IMR-90 (cell line): ENCODE data around the gene CGNL1. TPM values are rescaled to one million over a fixed set of nuclear protein-coding genes. Genes with fewer than 3 reads are reported as not detected.

Source experiments
- ATAC-seq: fragments of 200-7000 bp; cut with Tn5 transposase; 2 replicates; pipeline ENCODE4 v1.9.1; 2020; ENCODE audit warnings: low read depth, mild to moderate bottlenecking, moderate library complexity
- BruUV-seq: library from RNA; stranded (reverse); fragments of 400-500 nt; replicated peaks from 2 replicates; lab custom pipeline; 2021; lab: Mats Ljungman, UMichigan
- CTCF ChIA-PET: fragments of 300-600 bp; formaldehyde crosslinking; extraction: SDS; loops from one replicate; lab custom pipeline; 2021; ENCODE audit warnings: antibody characterized with exemption; lab: Yijun Ruan, JAX
- POLR2A ChIA-PET: fragments of 300-600 bp; sonication (Branson Sonifier 250); formaldehyde crosslinking; loops from one replicate; lab custom pipeline; 2022; ENCODE audit warnings: antibody characterized with exemption; ENCODE audit not compliant: unreplicated experiment; lab: Charles Lee
- DNase-seq: peaks from one replicate; pipeline ENCODE4 v3.0.0; 2013
- H2AFZ ChIP-seq: replicated peaks from 2 replicates; pipeline ENCODE3; 2013; ENCODE audit warnings: low read length, mild to moderate bottlenecking; ENCODE audit not compliant: poor library complexity
- H2AK5ac ChIP-seq: 2 replicates; pipeline ENCODE4 v1.6.1; 2013; ENCODE audit warnings: low read depth, low read length, inconsistent platforms
- H2AK9ac ChIP-seq: replicated peaks from 2 replicates; pipeline ENCODE3; 2013; ENCODE audit warnings: mild to moderate bottlenecking, low read depth, low read length, moderate library complexity; ENCODE audit not compliant: poor library complexity
- H2BK120ac ChIP-seq: 2 replicates; pipeline ENCODE4 v1.6.1; 2013; ENCODE audit warnings: low read depth, low read length, inconsistent platforms
- H2BK15ac ChIP-seq: 3 replicates; pipeline ENCODE4 v1.6.1; 2013; ENCODE audit warnings: low read depth, low read length, inconsistent platforms
- H2BK20ac ChIP-seq: 2 replicates; pipeline ENCODE4 v1.6.1; 2013; ENCODE audit warnings: low read depth, mild to moderate bottlenecking, inconsistent platforms, low read length, moderate library complexity
- H2BK5ac ChIP-seq: 2 replicates; pipeline ENCODE4 v1.6.1; 2013; ENCODE audit warnings: mild to moderate bottlenecking, low read depth, low read length, inconsistent platforms; ENCODE audit not compliant: poor library complexity, severe bottlenecking
- H3K14ac ChIP-seq: replicated peaks from 2 replicates; pipeline ENCODE4 v1.6.1; 2013; ENCODE audit warnings: low read depth, low read length, inconsistent platforms
- H3K18ac ChIP-seq: 2 replicates; pipeline ENCODE4 v1.6.1; 2013; ENCODE audit warnings: low read depth, low read length, control low read depth
- H3K23ac ChIP-seq: 2 replicates; pipeline ENCODE4 v1.6.1; 2013; ENCODE audit warnings: low read depth, low read length, inconsistent platforms
- H3K27ac ChIP-seq: 2 replicates; pipeline ENCODE4 v1.5.1; 2013; ENCODE audit warnings: mild to moderate bottlenecking, control low read depth, low read length; ENCODE audit not compliant: insufficient read depth
- H3K27me3 ChIP-seq: 2 replicates; pipeline ENCODE4 v1.6.1; 2013; ENCODE audit warnings: low read length; ENCODE audit not compliant: control insufficient read depth, insufficient read depth
- H3K36me3 ChIP-seq: 2 replicates; pipeline ENCODE4 v1.6.1; 2013; ENCODE audit warnings: low read length, mixed read lengths; ENCODE audit not compliant: control insufficient read depth, insufficient read depth
- H3K4ac ChIP-seq: 2 replicates; pipeline ENCODE4 v1.6.1; 2013; ENCODE audit warnings: low read depth, low read length, inconsistent platforms
- H3K4me1 ChIP-seq: 2 replicates; pipeline ENCODE4 v1.6.1; 2013; ENCODE audit warnings: low read length, mixed read lengths; ENCODE audit not compliant: control insufficient read depth, insufficient read depth
- H3K4me2 ChIP-seq: 2 replicates; pipeline ENCODE4 v1.6.1; 2013; ENCODE audit warnings: low read depth, mild to moderate bottlenecking, control low read depth, low read length, moderate library complexity
- H3K4me3 ChIP-seq: 2 replicates; pipeline ENCODE4 v1.5.1; 2013; ENCODE audit warnings: low read depth, mild to moderate bottlenecking, control low read depth, low read length, moderate library complexity; ENCODE audit not compliant: insufficient read depth
- H3K56ac ChIP-seq: 2 replicates; pipeline ENCODE4 v1.6.1; 2013; ENCODE audit warnings: low read length, inconsistent platforms; ENCODE audit not compliant: insufficient read depth; ENCODE audit errors: extremely low read depth
- H3K79me1 ChIP-seq, 2 experiments: 2 replicates each; pipeline ENCODE4 v1.6.1; 2013; ENCODE audit warnings: low read length in 2 of 2, inconsistent platforms in 1 of 2, low read depth in 1 of 2
- H3K9ac ChIP-seq: 2 replicates; pipeline ENCODE4 v1.6.1; 2013; ENCODE audit warnings: low read depth, low read length, control low read depth
- H3K9me1 ChIP-seq: 2 replicates; pipeline ENCODE4 v1.6.1; 2013; ENCODE audit warnings: low read length, inconsistent platforms; ENCODE audit not compliant: insufficient read depth
- H3K9me3 ChIP-seq: 2 replicates; pipeline ENCODE4 v1.6.1; 2013; ENCODE audit warnings: low read length; ENCODE audit not compliant: control insufficient read depth, insufficient read depth
- H4K20me1 ChIP-seq: 2 replicates; pipeline ENCODE4 v1.6.1; 2013; ENCODE audit warnings: low read length, inconsistent platforms; ENCODE audit not compliant: insufficient read depth
- H4K5ac ChIP-seq: 2 replicates; pipeline ENCODE4 v1.6.1; 2013; ENCODE audit warnings: mild to moderate bottlenecking, low read depth, low read length, control low read depth
- H4K8ac ChIP-seq, 2 experiments: 2 replicates each; pipeline ENCODE4 v1.6.1; 2013; ENCODE audit warnings: low read depth in 2 of 2, low read length in 2 of 2, control low read depth in 1 of 2, inconsistent platforms in 1 of 2
- H4K91ac ChIP-seq: 2 replicates; pipeline ENCODE4 v1.6.1; 2013; ENCODE audit warnings: low read depth, low read length, inconsistent platforms; ENCODE audit not compliant: insufficient read depth
- BHLHE40 ChIP-seq: fragments of 150-350 bp; IDR thresholded peaks from 2 replicates; pipeline ENCODE4 v1.6.1; 2016; ENCODE audit warnings: mild to moderate bottlenecking, low read depth, low read length
- CEBPB ChIP-seq: IDR thresholded peaks from 2 replicates; pipeline ENCODE4 v1.6.1; 2012; ENCODE audit warnings: low read depth, low read length, improper control_type of control experiment
- CHD1 ChIP-seq: IDR thresholded peaks from 2 replicates; pipeline ENCODE4 v1.6.1; 2012; ENCODE audit warnings: low read depth, low read length, improper control_type of control experiment
- FOS ChIP-seq: fragments of 150-350 bp; IDR thresholded peaks from 2 replicates; pipeline ENCODE4 v1.6.1; 2016; ENCODE audit warnings: low read depth, low read length
- MAFK ChIP-seq: IDR thresholded peaks from 2 replicates; pipeline ENCODE4 v1.6.1; 2012; ENCODE audit warnings: low read depth, low read length, improper control_type of control experiment
- MAZ ChIP-seq: IDR thresholded peaks from 2 replicates; pipeline ENCODE4 v1.6.1; 2012; ENCODE audit warnings: low read depth, mild to moderate bottlenecking, low read length, improper control_type of control experiment, moderate library complexity, borderline replicate concordance
- MXI1 ChIP-seq: IDR thresholded peaks from 2 replicates; pipeline ENCODE4 v1.6.1; 2012; ENCODE audit warnings: low read depth, mild to moderate bottlenecking, low read length, moderate library complexity, borderline replicate concordance
- NFE2L2 ChIP-seq: fragments of 150-350 bp; IDR thresholded peaks from 2 replicates; pipeline ENCODE4 v1.6.1; 2016; ENCODE audit warnings: low read depth, mild to moderate bottlenecking, low read length
- POLR2A ChIP-seq: IDR thresholded peaks from 2 replicates; pipeline ENCODE4 v1.6.1; 2012; ENCODE audit warnings: mild to moderate bottlenecking, low read depth, low read length
- RAD21 ChIP-seq: IDR thresholded peaks from 2 replicates; pipeline ENCODE4 v1.6.1; 2012; ENCODE audit warnings: low read length, improper control_type of control experiment
- RCOR1 ChIP-seq: IDR thresholded peaks from 2 replicates; pipeline ENCODE4 v1.6.1; 2012; ENCODE audit warnings: mild to moderate bottlenecking, low read length, improper control_type of control experiment; ENCODE audit not compliant: insufficient replicate concordance
- RFX5 ChIP-seq: IDR thresholded peaks from 2 replicates; pipeline ENCODE4 v1.8.0; 2012; ENCODE audit warnings: low read depth, mild to moderate bottlenecking, low read length, moderate library complexity
- SMC3 ChIP-seq: fragments of 150-350 bp; IDR thresholded peaks from 2 replicates; pipeline ENCODE4 v1.6.1; 2016; ENCODE audit warnings: low read depth, mild to moderate bottlenecking, antibody characterized with exemption, low read length, moderate library complexity
- WGBS, 2 experiments: methylation state at CpG; one replicate each; pipeline versions ENCODE4 v1.1.5 to v1.1.7; 2013; ENCODE audit warnings: missing lambda C conversion rate in 2 of 2; ENCODE audit not compliant: insufficient read length in 1 of 2; ENCODE audit errors: extremely low coverage in 2 of 2; 5-methylcytosine and 5-hydroxymethylcytosine counted together
- dilution Hi-C: fragments of 300-500 bp; cut with HindIII; formaldehyde crosslinking; loops from one replicate; pipeline ENCODE4 v1.14.3; 2018; ENCODE audit warnings: low sequenced_read_pairs; ENCODE audit not compliant: unreplicated experiment
- in situ Hi-C: fragments of 300-500 bp; cut with MboI; formaldehyde crosslinking; loops from 3 replicates; pipeline ENCODE4 v1.14.3; 2019; ENCODE audit warnings: low sequenced_read_pairs, inconsistent platforms, mixed read lengths
- intact Hi-C: fragments of 100-400 bp; cut with micrococcal nuclease; formaldehyde crosslinking; loops from 2 replicates; pipeline ENCODE4 v1.10.0; 2022
- polyA plus RNA-seq, 3 experiments: library from polyadenylated mRNA; depleted of rRNA; stranded (reverse); fragments of >200 nt; gene quantifications; 2 replicates each; pipeline ENCODE4 v1.2.3, GENCODE V29; 2012; ENCODE audit warnings: low replicate concordance in 1 of 3
- total RNA-seq: library from RNA; depleted of rRNA; stranded (reverse); fragments of >200 nt; gene quantifications from 2 replicates; pipeline ENCODE4 v1.2.3, GENCODE V29; 2012
- TF ChIP-seq, protein P1 (sequence below): fragments of 150-350 bp; IDR thresholded peaks from 2 replicates; pipeline ENCODE4 v1.6.1; 2017; ENCODE audit warnings: mild to moderate bottlenecking, antibody characterized with exemption, low read length, low read depth
- TF ChIP-seq, protein P2 (sequence below): fragments of 150-350 bp; IDR thresholded peaks from 2 replicates; pipeline ENCODE4 v1.6.1; 2016; ENCODE audit warnings: low read depth, mild to moderate bottlenecking, low read length, moderate library complexity, borderline replicate concordance
- TF ChIP-seq, protein P3 (sequence below): conservative IDR thresholded peaks from 2 replicates; pipeline ENCODE4 v1.5.1; 2012; ENCODE audit warnings: mild to moderate bottlenecking, low read depth, low read length, improper control_type of control experiment

The CGNL1 gene
- total and polyA plus RNA-seq, 2 of the 4 experiments (the other 2 are of a cell fraction): 0.07 to 0.18 TPM

DNA sequence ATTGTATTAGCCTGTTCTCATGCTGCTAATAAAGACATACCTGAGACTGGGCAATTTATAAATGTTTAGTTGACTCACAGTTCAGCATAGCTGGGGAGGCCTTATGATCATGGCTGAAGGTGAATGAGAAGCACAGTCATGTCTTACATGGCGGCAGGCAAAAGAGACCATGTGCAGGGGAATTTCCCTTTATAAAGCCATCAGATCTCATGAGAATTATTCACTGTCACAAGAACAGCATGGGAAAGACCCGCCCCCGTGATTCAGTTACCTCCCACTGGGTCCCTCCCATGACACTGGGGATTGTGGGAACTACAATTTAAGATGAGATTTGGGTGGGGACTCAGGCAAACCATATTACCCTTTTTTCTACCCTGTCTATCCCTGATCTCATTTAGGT, 163.9 kb downstream of the CGNL1 start:
- Histone ChIP-seq H2AFZ (no peak overlapping the region), H4K91ac (no peak overlapping the region), H3K18ac (no peak overlapping the region), H3K9me3 (no peaks in the 10 kb centered on the region), H4K20me1 (no peaks in the 10 kb centered on the region), H2BK20ac (no peak overlapping the region), H3K79me1 (no peaks in the 10 kb centered on the region), H2BK120ac (no peak overlapping the region), H4K8ac (no peak overlapping the region), H2BK5ac (no peak overlapping the region), H3K9me1 (no peaks in the 10 kb centered on the region), H3K9ac (no peak overlapping the region), H3K56ac (no peak overlapping the region), H3K4me1 (no peaks in the 10 kb centered on the region), H3K27me3 (peaks cover 24% of the 10 kb centered on the region), H2AK5ac (no peak overlapping the region), H3K4ac (no peak overlapping the region), H2BK15ac (no peak overlapping the region), H3K14ac (no peak overlapping the region), H3K4me2 (no peak overlapping the region), H3K23ac (no peak overlapping the region), H3K4me3 (no peak overlapping the region), H2AK9ac (no peak overlapping the region), H3K36me3 (no peaks in the 10 kb centered on the region), H4K5ac (no peak overlapping the region), H3K27ac (no peak overlapping the region)
- ATAC-seq (no peak), DNase-seq (no peak)
- CTCF ChIA-PET: interaction anchor here (0.6 kb wide), 1 partner anchor 200 kb away, joined by 4 read pairs; no protein-coding TSS in a partner anchor
- dilution Hi-C loops: loop anchor here (25.0 kb wide), 1 partner anchor 203 kb away; no protein-coding TSS in a partner anchor
- TF ChIP-seq NFE2L2 (no peak), MXI1 (no peak), SMC3 (no peak), CEBPB (no peak), MAFK (no peak), RFX5 (no peak), BHLHE40 (no peak), RCOR1 (no peak), POLR2A (no peak), FOS (no peak), MAZ (no peak), RAD21 (no peak), CHD1 (no peak)
- TF ChIP-seq, protein P1, sequence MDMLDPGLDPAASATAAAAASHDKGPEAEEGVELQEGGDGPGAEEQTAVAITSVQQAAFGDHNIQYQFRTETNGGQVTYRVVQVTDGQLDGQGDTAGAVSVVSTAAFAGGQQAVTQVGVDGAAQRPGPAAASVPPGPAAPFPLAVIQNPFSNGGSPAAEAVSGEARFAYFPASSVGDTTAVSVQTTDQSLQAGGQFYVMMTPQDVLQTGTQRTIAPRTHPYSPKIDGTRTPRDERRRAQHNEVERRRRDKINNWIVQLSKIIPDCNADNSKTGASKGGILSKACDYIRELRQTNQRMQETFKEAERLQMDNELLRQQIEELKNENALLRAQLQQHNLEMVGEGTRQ: no peak
- TF ChIP-seq, protein P2, sequence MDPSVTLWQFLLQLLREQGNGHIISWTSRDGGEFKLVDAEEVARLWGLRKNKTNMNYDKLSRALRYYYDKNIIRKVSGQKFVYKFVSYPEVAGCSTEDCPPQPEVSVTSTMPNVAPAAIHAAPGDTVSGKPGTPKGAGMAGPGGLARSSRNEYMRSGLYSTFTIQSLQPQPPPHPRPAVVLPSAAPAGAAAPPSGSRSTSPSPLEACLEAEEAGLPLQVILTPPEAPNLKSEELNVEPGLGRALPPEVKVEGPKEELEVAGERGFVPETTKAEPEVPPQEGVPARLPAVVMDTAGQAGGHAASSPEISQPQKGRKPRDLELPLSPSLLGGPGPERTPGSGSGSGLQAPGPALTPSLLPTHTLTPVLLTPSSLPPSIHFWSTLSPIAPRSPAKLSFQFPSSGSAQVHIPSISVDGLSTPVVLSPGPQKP: no peak
- TF ChIP-seq, protein P3, sequence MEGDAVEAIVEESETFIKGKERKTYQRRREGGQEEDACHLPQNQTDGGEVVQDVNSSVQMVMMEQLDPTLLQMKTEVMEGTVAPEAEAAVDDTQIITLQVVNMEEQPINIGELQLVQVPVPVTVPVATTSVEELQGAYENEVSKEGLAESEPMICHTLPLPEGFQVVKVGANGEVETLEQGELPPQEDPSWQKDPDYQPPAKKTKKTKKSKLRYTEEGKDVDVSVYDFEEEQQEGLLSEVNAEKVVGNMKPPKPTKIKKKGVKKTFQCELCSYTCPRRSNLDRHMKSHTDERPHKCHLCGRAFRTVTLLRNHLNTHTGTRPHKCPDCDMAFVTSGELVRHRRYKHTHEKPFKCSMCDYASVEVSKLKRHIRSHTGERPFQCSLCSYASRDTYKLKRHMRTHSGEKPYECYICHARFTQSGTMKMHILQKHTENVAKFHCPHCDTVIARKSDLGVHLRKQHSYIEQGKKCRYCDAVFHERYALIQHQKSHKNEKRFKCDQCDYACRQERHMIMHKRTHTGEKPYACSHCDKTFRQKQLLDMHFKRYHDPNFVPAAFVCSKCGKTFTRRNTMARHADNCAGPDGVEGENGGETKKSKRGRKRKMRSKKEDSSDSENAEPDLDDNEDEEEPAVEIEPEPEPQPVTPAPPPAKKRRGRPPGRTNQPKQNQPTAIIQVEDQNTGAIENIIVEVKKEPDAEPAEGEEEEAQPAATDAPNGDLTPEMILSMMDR: no peak
- intact Hi-C loops: no loop called here
- POLR2A ChIA-PET: no interaction called here
- no TSS peak for BruUV-seq
- WGBS, 2 experiments: no CpG with 5 or more reads among the region's 3 CpGs
- in situ Hi-C loops: loop anchor here (25.0 kb wide), 2 partner anchors 628 to 728 kb away; partner anchors contain the start of gene TCF12
